Posterior vena cava (tissue), 2 donors: ENCODE results near the gene ADAM22. TPM values are rescaled to one million over a fixed set of nuclear protein-coding genes. Genes with fewer than 3 reads are reported as not detected.

Experiments
- DNase-seq: peaks from one replicate; pipeline ENCODE4 v3.0.0-alpha.2; 2020; ENCODE audit warnings: low spot score
- intact Hi-C, 2 donors: fragments of 100-400 bp; cut with DNase I; formaldehyde crosslinking; loops; one replicate each; pipeline versions ENCODE4 v1.14.1 to v1.14.2; 2022 to 2023
- total RNA-seq, 2 donors: library from RNA; stranded (reverse); fragmentation: NEBNext Ultra II Directional; extraction: Animal tissue kit (Norgen Biotek cat#: 25700); gene quantifications; one replicate each; pipeline ENCODE4 v1.2.1, GENCODE V29; 2021
- donor health status: DM: yes; HTN: yes; CAD: no.
- donor health status: DM: yes; HTN: yes; CAD: no.

ADAM22 gene
- total RNA-seq, 2 donors from 2014 or later, result 11.5 to 18.4 TPM

GRCh38 chr7:88224601-88225275, 290.7 kb downstream of the ADAM22 start:
- DNase-seq, result no peak
- intact Hi-C loops, result no loop called here

- no peak for DNase-seq
- intact Hi-C loops, result no loop called here
Observed at GRCh38 chr7:88226201-88226600, 292.1 kb downstream of the ADAM22 start.

GRCh38 chr7:88226886-88227516, 292.9 kb downstream of the ADAM22 start:
- DNase-seq, result no peak

GRCh38 chr7:88229302-88229995, 295.4 kb downstream of the ADAM22 start:
- no peak for DNase-seq
- intact Hi-C loops, result no loop called here

More at GRCh38 chr7:88226886-88227516, 292.9 kb downstream of the ADAM22 start:
- intact Hi-C loops, result no loop called here

GRCh38 chr7:88230646-88231045, 296.6 kb downstream of the ADAM22 start:
- intact Hi-C loops, result no loop called here
- DNase-seq, result no peak

- DNase-seq, result no peak
- intact Hi-C loops, result no loop called here
Observed at GRCh38 chr7:88233828-88234227, 299.8 kb downstream of the ADAM22 start.

- DNase-seq, result no peak
- intact Hi-C loops, result no loop called here
Observed at GRCh38 chr7:88239852-88240251, 305.8 kb downstream of the ADAM22 start.

GRCh38 chr7:88243345-88243909, 309.4 kb downstream of the ADAM22 start:
- intact Hi-C loops, result no loop called here
- peak; percentile 62 for DNase-seq

- intact Hi-C loops, result no loop called here
Observed at GRCh38 chr7:88244258-88244657, 310.2 kb downstream of the ADAM22 start.

More at GRCh38 chr7:88244258-88244657, 310.2 kb downstream of the ADAM22 start:
- DNase-seq, result no peak

Other genes starting within 250 kb of the ADAM22 start
- 10 to 100 TPM; 18.3 to 21.5 TPM for gene SLC25A40, start 57.9 kb upstream of the ADAM22 start, total RNA-seq
- gene DBF4, start 57.8 kb upstream of the ADAM22 start, total RNA-seq, result 1 to 10 TPM; 4.9 to 6.1 TPM